Panc1 (cell line): ENCODE results near the gene EMILIN3. TPM values are rescaled to one million over a fixed set of nuclear protein-coding genes. Genes with fewer than 3 reads are reported as not detected.

Source experiments
- ATAC-seq: fragments of 200-7000 bp; cut with Tn5 transposase; 2 replicates; pipeline ENCODE4 v1.9.1; 2020; ENCODE audit warnings: mild to moderate bottlenecking, moderate library complexity
- BruUV-seq: library from RNA; stranded (reverse); fragments of 400-500 nt; replicated peaks from 2 replicates; lab custom pipeline; 2021; lab: Mats Ljungman, UMichigan
- CTCF ChIA-PET: fragments of 300-600 bp; sonication (Branson Sonifier 250); formaldehyde crosslinking; loops from one replicate; lab custom pipeline; 2022; ENCODE audit warnings: antibody characterized with exemption; lab: Charles Lee
- POLR2A ChIA-PET: fragments of 300-600 bp; sonication (Branson Sonifier 250); formaldehyde crosslinking; loops from one replicate; lab custom pipeline; 2022; ENCODE audit warnings: antibody characterized with exemption; lab: Charles Lee
- DNase-seq: peaks from one replicate; pipeline ENCODE4 v3.0.0-alpha.2; 2010; ENCODE audit warnings: low read depth, low spot score
- H3K27ac ChIP-seq: 2 replicates; pipeline ENCODE4 v1.5.1; 2011; ENCODE audit warnings: mild to moderate bottlenecking, low read length, inconsistent platforms
- H3K27me3 ChIP-seq: fragments of 200-500 bp; sonication (Bioruptor generic); 2 replicates; pipeline ENCODE4 v1.6.0; 2014; ENCODE audit warnings: low read length, inconsistent platforms; ENCODE audit not compliant: control insufficient read depth, insufficient read depth
- H3K36me3 ChIP-seq: fragments of 200-500 bp; sonication (Bioruptor generic); 2 replicates; pipeline ENCODE4 v1.5.1; 2014; ENCODE audit warnings: inconsistent platforms, mild to moderate bottlenecking, low read length, moderate library complexity; ENCODE audit not compliant: control insufficient read depth, insufficient read depth
- H3K4me1 ChIP-seq: 2 replicates; pipeline ENCODE4 v1.5.1; 2011; ENCODE audit warnings: inconsistent platforms, mild to moderate bottlenecking, low read length, moderate library complexity; ENCODE audit not compliant: control insufficient read depth, insufficient read depth
- H3K4me3 ChIP-seq, 2 experiments: 2 replicates each; pipeline ENCODE4 v1.5.1; 2011 to 2012; ENCODE audit warnings: low read depth in 2 of 2, low read length in 2 of 2, mild to moderate bottlenecking in 2 of 2, inconsistent platforms in 1 of 2, moderate library complexity in 1 of 2
- H3K9me3 ChIP-seq: fragments of 200-500 bp; sonication (Bioruptor generic); 2 replicates; pipeline ENCODE4 v1.5.1; 2014; ENCODE audit warnings: low read depth, mild to moderate bottlenecking, inconsistent platforms, low read length, moderate library complexity; ENCODE audit not compliant: control insufficient read depth, insufficient read depth
- CTCF ChIP-seq: fragments of 450-650 bp; IDR thresholded peaks from 2 replicates; pipeline ENCODE4 v1.5.1; 2017; ENCODE audit warnings: mild to moderate bottlenecking
- POLR2AphosphoS5 ChIP-seq: IDR thresholded peaks from 2 replicates; pipeline ENCODE4 v1.6.1; 2012; ENCODE audit warnings: mild to moderate bottlenecking, low read depth, low read length, moderate library complexity
- REST ChIP-seq, 2 experiments: IDR thresholded peaks; 2 replicates each; pipeline ENCODE4 v1.6.1; 2011 to 2012; ENCODE audit warnings: low read depth in 2 of 2, control low read depth in 1 of 2, low read length in 1 of 2, mild to moderate bottlenecking in 1 of 2, moderate library complexity in 1 of 2; ENCODE audit not compliant: insufficient read depth in 1 of 2
- SIN3A ChIP-seq: IDR thresholded peaks from 2 replicates; pipeline ENCODE4 v1.6.1; 2012; ENCODE audit warnings: low read depth, mild to moderate bottlenecking, low read length, moderate library complexity, borderline replicate concordance; ENCODE audit not compliant: insufficient read depth
- TCF7L2 ChIP-seq: IDR thresholded peaks from 2 replicates; pipeline ENCODE4 v1.6.1; 2011; ENCODE audit warnings: mild to moderate bottlenecking, low read depth, low read length, inconsistent platforms
- in situ Hi-C: cut with HindIII; loops from 2 replicates; pipeline ENCODE4 v1.10.0; 2016; ENCODE audit warnings: low sequenced_read_pairs, low pct_unique_long_range_greater_than_20kb
- intact Hi-C: fragments of 100-400 bp; cut with micrococcal nuclease; formaldehyde crosslinking; loops from one replicate; pipeline ENCODE4 v1.10.0; 2022; ENCODE audit not compliant: unreplicated experiment
- total RNA-seq: library from RNA; stranded (reverse); gene quantifications from one replicate; pipeline ENCODE4 v1.2.1, GENCODE V29; 2021; ENCODE audit not compliant: unreplicated experiment

EMILIN3 gene
- total RNA-seq, 1 experiment from 2014 or later: 0.54 TPM

GRCh38 chr20:41356951-41357350, 9.7 kb downstream of the EMILIN3 start:
- DNase-seq (no peak), ATAC-seq (no peak)
- in situ Hi-C loops: no loop called here
- Histone ChIP-seq H3K36me3 (no peaks in the 10 kb centered on the region), H3K27ac (no peak overlapping the region), H3K4me1 (no peaks in the 10 kb centered on the region), H3K27me3 (no peaks in the 10 kb centered on the region), H3K9me3 (no peaks in the 10 kb centered on the region), H3K4me3 (no peak overlapping the region)
- intact Hi-C loops: no loop called here
- POLR2A ChIA-PET: no interaction called here
- CTCF ChIA-PET: interaction anchor here (0.8 kb wide), 1 partner anchor 16 kb away, joined by 3 read pairs; the partner anchor contains the start of gene LPIN3
- TF ChIP-seq SIN3A (no peak), POLR2AphosphoS5 (no peak), REST (IDR thresholded peaks at IDR 0.05; ENCODE audit: insufficient read depth in 1 of 2, low read depth in 2 of 2, low read length in 1 of 2) (no peak), CTCF (no peak), TCF7L2 (no peak)
- BruUV-seq: no TSS peak

- Histone ChIP-seq H3K4me1 (no peaks in the 10 kb centered on the region), H3K9me3 (no peaks in the 10 kb centered on the region), H3K27me3 (no peaks in the 10 kb centered on the region), H3K36me3 (no peaks in the 10 kb centered on the region), H3K27ac (no peak overlapping the region), H3K4me3 (no peak overlapping the region)
- in situ Hi-C loops (no loop called here), intact Hi-C loops (no loop called here)
- no peak for DNase-seq
- ChIA-PET CTCF (no interaction called here), POLR2A (no interaction called here)
- TF ChIP-seq CTCF (no peak), SIN3A (no peak), POLR2AphosphoS5 (no peak), REST (IDR thresholded peaks at IDR 0.05; ENCODE audit: insufficient read depth in 1 of 2, low read depth in 2 of 2, low read length in 1 of 2) (no peak), TCF7L2 (no peak)
- no peak for ATAC-seq
- BruUV-seq: no TSS peak
Observed at GRCh38 chr20:41355598-41356203, 10.9 kb downstream of the EMILIN3 start.
